ENCODE results near the gene QSOX1. TPM values are rescaled to one million over a fixed set of nuclear protein-coding genes. Genes with fewer than 3 reads are reported as not detected.
"Not testable (repeated sequence)": the region's sequence is repeated elsewhere in the genome, so short reads cannot be mapped to it uniquely, and the experiment has no call there.

QSOX1 gene
- total RNA-seq, 4 donors from 2014 or later, result 65.9 to 124 (median 93.7) TPM

- no peak for TF ChIP-seq POLR2A (IDR thresholded peaks at IDR 0.05)
- no peak for TF ChIP-seq CTCF (IDR thresholded peaks at IDR 0.05 in 4 of 5, conservative IDR thresholded peaks at IDR 0.05 in 1 of 5)
- H3K4me3 ChIP-seq, result no peak overlapping the region
- DNase-seq, result no peak
- no peaks in the 10 kb centered on the region for H3K9me3 ChIP-seq
- no peak overlapping the region for H3K27ac ChIP-seq
- in situ Hi-C loops (cut with MboI; ENCODE audit: low sequenced_read_pairs in 4 of 4) (loop anchor here in 3 of 4 donors (25.0 kb wide), 2 partner anchors 111 to 486 kb away; no protein-coding TSS in a partner anchor), intact Hi-C loops (cut with DNase I; ENCODE audit: low total_unique reads) (no loop called here)
- no peaks in the 10 kb centered on the region for H3K4me1 ChIP-seq
- no peak for ATAC-seq
- H3K27me3 ChIP-seq, result no peaks in the 10 kb centered on the region
- H3K36me3 ChIP-seq, result peaks cover 0 to 37% of the 10 kb centered on the region in 2 donors
Observed at GRCh38 chr1:180198611-180199010, 43.9 kb downstream of the QSOX1 start.

DNA sequence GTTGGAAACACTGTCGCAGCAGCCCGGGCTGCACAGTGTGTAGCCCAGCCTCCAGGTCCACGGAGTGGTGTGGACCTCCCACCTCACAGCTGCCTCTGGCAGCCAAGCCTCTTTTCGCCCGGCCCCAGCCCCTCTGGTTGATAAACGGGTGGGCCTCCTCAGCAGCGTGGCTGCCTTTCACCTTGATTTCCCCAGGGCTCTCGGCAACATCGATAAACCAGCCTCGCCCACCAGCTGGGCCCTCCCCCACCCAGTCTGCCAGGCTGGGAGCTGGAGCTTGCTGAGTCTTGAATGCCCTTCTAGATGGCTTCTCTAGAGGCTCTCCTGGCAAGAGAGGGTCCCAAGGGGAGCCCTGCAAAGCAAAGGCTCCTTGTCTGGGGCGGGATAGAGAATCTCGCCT, 44.3 kb downstream of the QSOX1 start:
- in situ Hi-C loops (cut with MboI; ENCODE audit: low sequenced_read_pairs in 4 of 4), result loop anchor here in 3 of 4 donors (25.0 kb wide), 2 partner anchors 112 to 487 kb away; no protein-coding TSS in a partner anchor
- H3K4me3 ChIP-seq, result no peak overlapping the region
- no peaks in the 10 kb centered on the region for H3K4me1 ChIP-seq
- H3K36me3 ChIP-seq, result peaks cover 0 to 36% of the 10 kb centered on the region in 2 donors
- TF ChIP-seq POLR2A (IDR thresholded peaks at IDR 0.05) (no peak), CTCF (IDR thresholded peaks at IDR 0.05 in 4 of 5, conservative IDR thresholded peaks at IDR 0.05 in 1 of 5) (no peak)
- H3K9me3 ChIP-seq, result no peaks in the 10 kb centered on the region
- no peak overlapping the region for H3K27ac ChIP-seq
- DNase-seq, result no peak
- ATAC-seq, result no peak
- H3K27me3 ChIP-seq, result no peaks in the 10 kb centered on the region
- intact Hi-C loops (cut with DNase I; ENCODE audit: low total_unique reads), result no loop called here

- in situ Hi-C loops (cut with MboI; ENCODE audit: low sequenced_read_pairs in 4 of 4), result no loop called here
- ATAC-seq, result no peak
Observed at GRCh38 chr1:180201451-180202200, 47.0 kb downstream of the QSOX1 start.

GRCh38 chr1:180202588-180202987, 47.9 kb downstream of the QSOX1 start:
- H3K9me3 ChIP-seq; DNase-seq; H3K27me3 ChIP-seq; intact Hi-C loops (cut with DNase I; ENCODE audit: low total_unique reads); H3K27ac ChIP-seq; H3K4me1 ChIP-seq; ATAC-seq; H3K4me3 ChIP-seq; in situ Hi-C loops (cut with MboI; ENCODE audit: low sequenced_read_pairs in 4 of 4): not testable (repeated sequence)
- peaks cover 0 to 12% of the 10 kb centered on the region in 2 donors for H3K36me3 ChIP-seq

More at GRCh38 chr1:180201451-180202200, 47.0 kb downstream of the QSOX1 start:
- intact Hi-C loops (cut with DNase I; ENCODE audit: low total_unique reads), result no loop called here
- H3K4me1 ChIP-seq, result no peaks in the 10 kb centered on the region
- DNase-seq, result no peak
- no peak overlapping the region for H3K4me3 ChIP-seq
- no peak for TF ChIP-seq POLR2A (IDR thresholded peaks at IDR 0.05)
- TF ChIP-seq CTCF (IDR thresholded peaks at IDR 0.05 in 4 of 5, conservative IDR thresholded peaks at IDR 0.05 in 1 of 5), result no peak
- peaks cover 0 to 20% of the 10 kb centered on the region in 2 donors for H3K36me3 ChIP-seq
- H3K27me3 ChIP-seq, result no peaks in the 10 kb centered on the region
- no peaks in the 10 kb centered on the region for H3K9me3 ChIP-seq
- H3K27ac ChIP-seq, result no peak overlapping the region

DNA sequence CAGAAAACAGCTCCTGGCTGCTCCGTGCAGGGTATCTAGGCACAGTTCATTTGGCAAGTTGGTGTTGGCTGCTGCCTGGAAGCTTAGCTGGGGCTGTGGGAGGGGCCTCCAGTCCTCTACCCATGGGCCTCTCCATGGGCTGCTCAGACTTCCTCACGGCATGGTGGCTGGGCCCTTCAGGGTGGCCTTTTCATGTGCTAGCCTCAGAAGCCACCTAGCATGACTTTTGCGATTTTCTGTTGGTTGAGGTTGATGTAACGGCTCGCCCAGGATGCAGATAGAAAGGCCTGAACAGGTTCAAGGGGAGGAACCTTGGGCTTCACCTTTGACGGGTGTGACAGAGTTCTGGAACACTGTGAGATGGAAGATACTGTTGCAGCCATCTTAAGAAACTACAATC, 49.6 kb downstream of the QSOX1 start:
- TF ChIP-seq POLR2A (IDR thresholded peaks at IDR 0.05) (no peak), CTCF (IDR thresholded peaks at IDR 0.05 in 4 of 5, conservative IDR thresholded peaks at IDR 0.05 in 1 of 5) (no peak)
- H3K4me3 ChIP-seq, result no peak overlapping the region
- no peak for ATAC-seq
- H3K4me1 ChIP-seq, result no peaks in the 10 kb centered on the region
- no peaks in the 10 kb centered on the region for H3K9me3 ChIP-seq
- DNase-seq, result no peak
- intact Hi-C loops (cut with DNase I; ENCODE audit: low total_unique reads), result no loop called here
- in situ Hi-C loops (cut with MboI; ENCODE audit: low sequenced_read_pairs in 4 of 4), result no loop called here
- no peaks in the 10 kb centered on the region for H3K27me3 ChIP-seq
- no peak overlapping the region for H3K27ac ChIP-seq
- H3K36me3 ChIP-seq, result no peaks in the 10 kb centered on the region
